ENCODE measurements around the gene WDR83.

The WDR83 gene

GRCh38 chr19:12669270-12670158, 2.9 kb downstream of the WDR83 start (continued):
- TF ChIP-seq ZNF398 (tag by site-specific recombination; IDR thresholded peaks at IDR 0.05) (no peak), ZNF600 (tag by site-specific recombination; IDR thresholded peaks at IDR 0.05) (peak; percentile 22; the same call in 1 of the 2 replicates), ZNF354C (tag by site-specific recombination; IDR thresholded peaks at IDR 0.05; ENCODE audit: borderline replicate concordance, low read depth) (no peak), ZNF692 (tag by site-specific recombination; IDR thresholded peaks at IDR 0.05) (peak; percentile 87), TSHZ1 (tag by site-specific recombination; IDR thresholded peaks at IDR 0.05; ENCODE audit: borderline replicate concordance) (peak; percentile 50; the same call in 1 of the 2 replicates), ZNF785 (tag by site-specific recombination; IDR thresholded peaks at IDR 0.05) (no peak), PATZ1 (tag by site-specific recombination; IDR thresholded peaks at IDR 0.05) (peak; percentile 34), YY2 (tag by site-specific recombination; IDR thresholded peaks at IDR 0.05) (peak; percentile 75; the same call in 1 of the 2 replicates), GFI1B (tag by site-specific recombination; IDR thresholded peaks at IDR 0.05) (no peak), ZNF10 (tag by site-specific recombination; IDR thresholded peaks at IDR 0.05) (peak; percentile 10; the same call in 1 of the 2 replicates), ZNF239 (tag by site-specific recombination; IDR thresholded peaks at IDR 0.05) (no peak), ZNF433 (tag by site-specific recombination; IDR thresholded peaks at IDR 0.05; ENCODE audit: low read depth) (no peak), ZSCAN23 (tag by site-specific recombination; IDR thresholded peaks at IDR 0.05) (peak; percentile 88; the same call in 1 of the 2 replicates), PRDM10 (tag by site-specific recombination; IDR thresholded peaks at IDR 0.05) (peak; percentile 44; the same call in 1 of the 2 replicates)
- TF ChIP-seq, protein P1, sequence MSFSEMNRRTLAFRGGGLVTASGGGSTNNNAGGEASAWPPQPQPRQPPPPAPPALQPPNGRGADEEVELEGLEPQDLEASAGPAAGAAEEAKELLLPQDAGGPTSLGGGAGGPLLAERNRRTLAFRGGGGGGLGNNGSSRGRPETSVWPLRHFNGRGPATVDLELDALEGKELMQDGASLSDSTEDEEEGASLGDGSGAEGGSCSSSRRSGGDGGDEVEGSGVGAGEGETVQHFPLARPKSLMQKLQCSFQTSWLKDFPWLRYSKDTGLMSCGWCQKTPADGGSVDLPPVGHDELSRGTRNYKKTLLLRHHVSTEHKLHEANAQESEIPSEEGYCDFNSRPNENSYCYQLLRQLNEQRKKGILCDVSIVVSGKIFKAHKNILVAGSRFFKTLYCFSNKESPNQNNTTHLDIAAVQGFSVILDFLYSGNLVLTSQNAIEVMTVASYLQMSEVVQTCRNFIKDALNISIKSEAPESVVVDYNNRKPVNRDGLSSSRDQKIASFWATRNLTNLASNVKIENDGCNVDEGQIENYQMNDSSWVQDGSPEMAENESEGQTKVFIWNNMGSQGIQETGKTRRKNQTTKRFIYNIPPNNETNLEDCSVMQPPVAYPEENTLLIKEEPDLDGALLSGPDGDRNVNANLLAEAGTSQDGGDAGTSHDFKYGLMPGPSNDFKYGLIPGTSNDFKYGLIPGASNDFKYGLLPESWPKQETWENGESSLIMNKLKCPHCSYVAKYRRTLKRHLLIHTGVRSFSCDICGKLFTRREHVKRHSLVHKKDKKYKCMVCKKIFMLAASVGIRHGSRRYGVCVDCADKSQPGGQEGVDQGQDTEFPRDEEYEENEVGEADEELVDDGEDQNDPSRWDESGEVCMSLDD (tag by site-specific recombination; IDR thresholded peaks at IDR 0.05), result no peak
- TF ChIP-seq, protein P2, sequence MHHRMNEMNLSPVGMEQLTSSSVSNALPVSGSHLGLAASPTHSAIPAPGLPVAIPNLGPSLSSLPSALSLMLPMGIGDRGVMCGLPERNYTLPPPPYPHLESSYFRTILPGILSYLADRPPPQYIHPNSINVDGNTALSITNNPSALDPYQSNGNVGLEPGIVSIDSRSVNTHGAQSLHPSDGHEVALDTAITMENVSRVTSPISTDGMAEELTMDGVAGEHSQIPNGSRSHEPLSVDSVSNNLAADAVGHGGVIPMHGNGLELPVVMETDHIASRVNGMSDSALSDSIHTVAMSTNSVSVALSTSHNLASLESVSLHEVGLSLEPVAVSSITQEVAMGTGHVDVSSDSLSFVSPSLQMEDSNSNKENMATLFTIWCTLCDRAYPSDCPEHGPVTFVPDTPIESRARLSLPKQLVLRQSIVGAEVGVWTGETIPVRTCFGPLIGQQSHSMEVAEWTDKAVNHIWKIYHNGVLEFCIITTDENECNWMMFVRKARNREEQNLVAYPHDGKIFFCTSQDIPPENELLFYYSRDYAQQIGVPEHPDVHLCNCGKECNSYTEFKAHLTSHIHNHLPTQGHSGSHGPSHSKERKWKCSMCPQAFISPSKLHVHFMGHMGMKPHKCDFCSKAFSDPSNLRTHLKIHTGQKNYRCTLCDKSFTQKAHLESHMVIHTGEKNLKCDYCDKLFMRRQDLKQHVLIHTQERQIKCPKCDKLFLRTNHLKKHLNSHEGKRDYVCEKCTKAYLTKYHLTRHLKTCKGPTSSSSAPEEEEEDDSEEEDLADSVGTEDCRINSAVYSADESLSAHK (tag by site-specific recombination; IDR thresholded peaks at IDR 0.05), result peak; percentile 42; the same call in 1 of the 2 replicates
- TF ChIP-seq, protein P3, sequence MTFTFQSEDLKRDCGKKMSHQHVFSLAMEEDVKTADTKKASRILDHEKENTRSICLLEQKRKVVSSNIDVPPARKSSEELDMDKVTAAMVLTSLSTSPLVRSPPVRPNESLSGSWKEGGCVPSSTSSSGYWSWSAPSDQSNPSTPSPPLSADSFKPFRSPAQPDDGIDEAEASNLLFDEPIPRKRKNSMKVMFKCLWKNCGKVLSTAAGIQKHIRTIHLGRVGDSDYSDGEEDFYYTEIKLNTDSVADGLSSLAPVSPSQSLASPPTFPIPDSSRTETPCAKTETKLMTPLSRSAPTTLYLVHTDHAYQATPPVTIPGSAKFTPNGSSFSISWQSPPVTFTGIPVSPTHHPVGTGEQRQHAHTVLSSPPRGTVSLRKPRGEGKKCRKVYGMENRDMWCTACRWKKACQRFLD (tag by site-specific recombination; IDR thresholded peaks at IDR 0.05), result no peak

Measured in HEK293 (cell line).